ENCODE data around the gene GANAB.

Gene GANAB

DNA sequence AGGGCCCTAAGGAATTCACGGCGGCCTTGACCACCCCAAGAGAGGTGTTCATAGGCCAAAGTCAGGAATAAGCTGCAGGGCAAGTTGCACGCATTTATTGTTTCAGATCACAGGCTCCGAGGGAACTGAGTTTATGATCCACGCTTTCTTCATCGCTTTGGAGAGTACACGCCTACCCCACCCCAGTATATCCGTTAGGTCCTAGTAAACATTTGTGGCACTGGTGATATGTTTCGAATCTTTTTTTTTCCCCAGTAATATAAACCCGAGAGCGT lies 805 bp downstream of the GANAB start:
- TF ChIP-seq, protein P1, sequence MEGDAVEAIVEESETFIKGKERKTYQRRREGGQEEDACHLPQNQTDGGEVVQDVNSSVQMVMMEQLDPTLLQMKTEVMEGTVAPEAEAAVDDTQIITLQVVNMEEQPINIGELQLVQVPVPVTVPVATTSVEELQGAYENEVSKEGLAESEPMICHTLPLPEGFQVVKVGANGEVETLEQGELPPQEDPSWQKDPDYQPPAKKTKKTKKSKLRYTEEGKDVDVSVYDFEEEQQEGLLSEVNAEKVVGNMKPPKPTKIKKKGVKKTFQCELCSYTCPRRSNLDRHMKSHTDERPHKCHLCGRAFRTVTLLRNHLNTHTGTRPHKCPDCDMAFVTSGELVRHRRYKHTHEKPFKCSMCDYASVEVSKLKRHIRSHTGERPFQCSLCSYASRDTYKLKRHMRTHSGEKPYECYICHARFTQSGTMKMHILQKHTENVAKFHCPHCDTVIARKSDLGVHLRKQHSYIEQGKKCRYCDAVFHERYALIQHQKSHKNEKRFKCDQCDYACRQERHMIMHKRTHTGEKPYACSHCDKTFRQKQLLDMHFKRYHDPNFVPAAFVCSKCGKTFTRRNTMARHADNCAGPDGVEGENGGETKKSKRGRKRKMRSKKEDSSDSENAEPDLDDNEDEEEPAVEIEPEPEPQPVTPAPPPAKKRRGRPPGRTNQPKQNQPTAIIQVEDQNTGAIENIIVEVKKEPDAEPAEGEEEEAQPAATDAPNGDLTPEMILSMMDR (IDR thresholded peaks at IDR 0.05; ENCODE audit: unreplicated experiment in 3 of 3): no peak
- H3K27me3 Mint-ChIP-seq (ENCODE audit: low read depth): no peaks in the 10 kb centered on the region
- no peaks in the 10 kb centered on the region for H3K9me3 Mint-ChIP-seq

DNA sequence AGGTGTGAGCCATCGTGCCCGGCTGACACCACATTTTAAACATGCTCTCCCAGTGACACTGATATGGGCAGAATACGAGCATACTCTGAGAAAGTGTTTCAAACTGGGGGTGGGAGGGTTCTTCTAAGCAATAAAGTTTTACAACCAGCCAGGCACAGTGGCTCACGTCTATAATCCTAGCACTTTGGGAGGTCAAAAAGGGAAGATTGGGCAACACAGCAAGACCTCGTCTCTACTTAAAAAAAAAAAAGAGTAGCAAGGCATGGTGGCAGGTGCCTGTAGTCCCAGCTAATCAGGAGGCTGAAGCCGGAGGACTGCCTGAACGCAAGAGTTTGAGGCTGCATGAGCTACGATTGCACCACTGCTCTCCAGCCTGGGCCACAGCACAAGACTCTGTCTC lies 2.2 kb downstream of the GANAB start:
- TF ChIP-seq, protein P1 (IDR thresholded peaks at IDR 0.05; ENCODE audit: unreplicated experiment in 3 of 3): no peak
- Mint-ChIP-seq H3K36me3 (ENCODE audit: low read depth) (peaks cover 25% of the 10 kb centered on the region), H3K9me3 (no peaks in the 10 kb centered on the region), H3K27ac (peak overlapping the region; percentile 51 to 93 (median 85)), H3K4me3 (peak overlapping the region; percentile 66 to 80 (median 72)), H3K27me3 (ENCODE audit: low read depth) (no peaks in the 10 kb centered on the region), H3K4me1 (peaks cover 15% of the 10 kb centered on the region)

More for the DNA sequence above, 805 bp downstream of the GANAB start:
- Mint-ChIP-seq H3K4me1 (peaks cover 15% of the 10 kb centered on the region), H3K36me3 (ENCODE audit: low read depth) (peaks cover 21% of the 10 kb centered on the region), H3K4me3 (peak overlapping the region; percentile 98 to 100 (median 99)), H3K27ac (peak overlapping the region; percentile 85 to 99 (median 94))

DNA sequence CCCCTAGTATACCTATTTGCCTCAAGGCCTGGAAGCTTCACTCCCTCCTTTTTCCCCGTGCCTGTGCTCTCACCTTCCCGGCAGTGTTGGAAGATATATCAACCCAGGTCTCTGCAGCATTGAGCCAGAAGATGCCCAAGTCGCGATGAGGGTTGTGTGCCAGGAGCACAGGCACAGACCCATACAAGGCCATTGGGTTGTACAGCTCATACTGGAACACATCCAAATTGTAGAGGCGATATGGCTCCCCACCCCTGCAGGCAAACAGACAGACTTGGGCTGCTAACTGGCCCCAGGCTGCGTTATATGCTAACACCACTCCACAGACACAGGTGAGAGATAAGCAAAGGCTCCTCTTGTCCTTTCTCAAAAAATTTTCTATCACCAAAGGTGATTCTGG lies 13.9 kb downstream of the GANAB start:
- TF ChIP-seq, protein P1 (IDR thresholded peaks at IDR 0.05; ENCODE audit: unreplicated experiment in 3 of 3): no peak
- no peaks in the 10 kb centered on the region for H3K27me3 Mint-ChIP-seq (ENCODE audit: low read depth)
- peaks cover 78% of the 10 kb centered on the region for H3K36me3 Mint-ChIP-seq (ENCODE audit: low read depth)
- H3K27ac Mint-ChIP-seq: no peak overlapping the region
- H3K4me1 Mint-ChIP-seq: no peaks in the 10 kb centered on the region
- no peak overlapping the region for H3K4me3 Mint-ChIP-seq
- H3K9me3 Mint-ChIP-seq: no peaks in the 10 kb centered on the region

DNA sequence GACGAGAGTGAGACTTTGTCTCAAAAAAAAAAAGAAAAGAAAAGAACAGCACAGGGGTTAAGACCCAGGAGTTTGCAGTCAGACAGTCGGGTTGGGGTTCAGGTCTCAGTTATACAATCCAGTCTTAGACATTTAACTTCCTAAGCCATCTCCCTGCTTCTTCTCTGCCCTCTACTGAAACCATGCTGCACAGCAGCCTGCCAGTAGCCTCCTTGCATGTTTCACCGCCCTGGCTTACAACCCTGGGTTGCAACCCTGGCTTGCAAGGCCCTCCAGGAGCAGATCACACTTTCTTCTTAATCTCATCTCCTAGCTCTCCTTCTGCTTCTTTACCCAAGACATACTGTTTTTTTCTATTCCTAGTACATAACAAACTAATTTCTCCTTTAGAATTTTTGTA lies 18.7 kb downstream of the GANAB start:
- TF ChIP-seq, protein P1 (IDR thresholded peaks at IDR 0.05; ENCODE audit: unreplicated experiment in 3 of 3): no peak
- H3K4me3 Mint-ChIP-seq: no peak overlapping the region
- H3K4me1 Mint-ChIP-seq: no peaks in the 10 kb centered on the region
- H3K9me3 Mint-ChIP-seq: no peaks in the 10 kb centered on the region
- H3K27ac Mint-ChIP-seq: peak overlapping the region in 1 of 3 experiments; percentile 6
- H3K36me3 Mint-ChIP-seq (ENCODE audit: low read depth): peaks cover 70% of the 10 kb centered on the region
- H3K27me3 Mint-ChIP-seq (ENCODE audit: low read depth): no peaks in the 10 kb centered on the region

DNA sequence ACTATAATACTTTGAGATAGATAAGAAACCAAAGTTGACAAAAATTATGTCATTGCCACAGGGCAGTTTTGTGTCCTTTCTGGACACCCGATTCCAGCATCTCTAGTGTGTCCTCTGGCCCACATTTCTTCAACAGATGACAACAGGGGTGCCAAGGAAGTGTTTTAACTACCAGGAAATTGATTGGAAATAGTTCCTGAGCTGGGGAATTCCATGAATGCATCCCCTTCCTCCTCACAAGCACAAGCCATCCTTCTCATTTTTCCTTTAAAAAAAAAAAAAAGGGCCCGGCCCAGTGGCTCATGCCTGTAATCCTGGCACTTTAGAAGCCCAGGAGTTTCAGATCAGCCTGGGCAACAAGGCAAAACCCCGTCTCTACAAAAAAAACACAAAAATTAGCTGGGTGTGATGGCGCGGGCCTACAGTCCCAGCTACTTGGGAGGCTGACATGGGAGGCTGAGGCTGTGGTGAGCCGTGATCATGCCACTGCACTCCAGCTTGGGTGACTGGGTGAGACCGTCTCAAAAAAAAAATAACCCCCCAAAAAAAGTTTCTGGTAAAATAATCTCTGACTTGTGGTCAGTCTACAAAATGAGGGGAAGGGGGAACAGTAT lies 23.8 kb downstream of the GANAB start:
- H3K9me3 Mint-ChIP-seq: no peaks in the 10 kb centered on the region
- H3K27ac Mint-ChIP-seq: peak overlapping the region; percentile 94 to 96 (median 95)
- TF ChIP-seq, protein P1 (IDR thresholded peaks at IDR 0.05; ENCODE audit: unreplicated experiment in 3 of 3): no peak
- H3K4me1 Mint-ChIP-seq: peaks cover 21% of the 10 kb centered on the region
- H3K4me3 Mint-ChIP-seq: peak overlapping the region; percentile 79 to 91 (median 80)
- peaks cover 31% of the 10 kb centered on the region for H3K36me3 Mint-ChIP-seq (ENCODE audit: low read depth)
- H3K27me3 Mint-ChIP-seq (ENCODE audit: low read depth): no peaks in the 10 kb centered on the region

All from nephron (organoid).